Activated gamma-delta T cell treated with anti-CD3 and anti-CD28 coated beads, Interleukin-2, amount 50 U/mL, for 16 hours (primary cell): Measurements from ENCODE around the gene OXTR.

Source experiments
- DNase-seq: peaks from one replicate; pipeline ENCODE4 v3.0.0-alpha.2; 2020; ENCODE audit warnings: low read depth

OXTR gene

GRCh38 chr3:8712045-8712907 lies 57.1 kb downstream of the OXTR start:
- DNase-seq, result no peak

GRCh38 chr3:8709801-8710507 lies 59.5 kb downstream of the OXTR start:
- DNase-seq, result no peak

GRCh38 chr3:8709287-8709686 lies 60.1 kb downstream of the OXTR start:
- DNase-seq, result no peak

- DNase-seq, result no peak
Measured at GRCh38 chr3:8705575-8705974, 63.8 kb downstream of the OXTR start.

GRCh38 chr3:8702560-8702959 lies 66.9 kb downstream of the OXTR start:
- no peak for DNase-seq
